Esophagus mucosa (tissue), 1 donor: ENCODE data around the gene SCARF2. TPM values are rescaled to one million over a fixed set of nuclear protein-coding genes. Genes with fewer than 3 reads are reported as not detected.
"Not testable (repeated sequence)": the region's sequence is repeated elsewhere in the genome, so short reads cannot be mapped to it uniquely, and the experiment has no call there.

ENCODE experiments used
- ATAC-seq: fragments of 200-7000 bp; cut with Tn5 transposase; one replicate; pipeline ENCODE4 v1.9.1; 2020
- total RNA-seq: library from RNA; stranded (reverse); gene quantifications from one replicate; pipeline ENCODE4 v1.2.4, GENCODE V29; 2023
- donor health status: DM: yes; HTN: yes; CAD: no.

SCARF2 gene, protein sequence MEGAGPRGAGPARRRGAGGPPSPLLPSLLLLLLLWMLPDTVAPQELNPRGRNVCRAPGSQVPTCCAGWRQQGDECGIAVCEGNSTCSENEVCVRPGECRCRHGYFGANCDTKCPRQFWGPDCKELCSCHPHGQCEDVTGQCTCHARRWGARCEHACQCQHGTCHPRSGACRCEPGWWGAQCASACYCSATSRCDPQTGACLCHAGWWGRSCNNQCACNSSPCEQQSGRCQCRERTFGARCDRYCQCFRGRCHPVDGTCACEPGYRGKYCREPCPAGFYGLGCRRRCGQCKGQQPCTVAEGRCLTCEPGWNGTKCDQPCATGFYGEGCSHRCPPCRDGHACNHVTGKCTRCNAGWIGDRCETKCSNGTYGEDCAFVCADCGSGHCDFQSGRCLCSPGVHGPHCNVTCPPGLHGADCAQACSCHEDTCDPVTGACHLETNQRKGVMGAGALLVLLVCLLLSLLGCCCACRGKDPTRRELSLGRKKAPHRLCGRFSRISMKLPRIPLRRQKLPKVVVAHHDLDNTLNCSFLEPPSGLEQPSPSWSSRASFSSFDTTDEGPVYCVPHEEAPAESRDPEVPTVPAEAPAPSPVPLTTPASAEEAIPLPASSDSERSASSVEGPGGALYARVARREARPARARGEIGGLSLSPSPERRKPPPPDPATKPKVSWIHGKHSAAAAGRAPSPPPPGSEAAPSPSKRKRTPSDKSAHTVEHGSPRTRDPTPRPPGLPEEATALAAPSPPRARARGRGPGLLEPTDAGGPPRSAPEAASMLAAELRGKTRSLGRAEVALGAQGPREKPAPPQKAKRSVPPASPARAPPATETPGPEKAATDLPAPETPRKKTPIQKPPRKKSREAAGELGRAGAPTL
- total RNA-seq, result 0.48 TPM

GRCh38 chr22:20437613-20438426 lies at the start of gene SCARF2:
Gene SCARF2, minus strand, starts transcription at chr22:20437825. Its CDS starts 71 bp downstream, at chr22:20437754.
- ATAC-seq, result no peak

- no peak for ATAC-seq
Observed at GRCh38 chr22:20486229-20486628, 48.6 kb upstream of the SCARF2 start.

DNA sequence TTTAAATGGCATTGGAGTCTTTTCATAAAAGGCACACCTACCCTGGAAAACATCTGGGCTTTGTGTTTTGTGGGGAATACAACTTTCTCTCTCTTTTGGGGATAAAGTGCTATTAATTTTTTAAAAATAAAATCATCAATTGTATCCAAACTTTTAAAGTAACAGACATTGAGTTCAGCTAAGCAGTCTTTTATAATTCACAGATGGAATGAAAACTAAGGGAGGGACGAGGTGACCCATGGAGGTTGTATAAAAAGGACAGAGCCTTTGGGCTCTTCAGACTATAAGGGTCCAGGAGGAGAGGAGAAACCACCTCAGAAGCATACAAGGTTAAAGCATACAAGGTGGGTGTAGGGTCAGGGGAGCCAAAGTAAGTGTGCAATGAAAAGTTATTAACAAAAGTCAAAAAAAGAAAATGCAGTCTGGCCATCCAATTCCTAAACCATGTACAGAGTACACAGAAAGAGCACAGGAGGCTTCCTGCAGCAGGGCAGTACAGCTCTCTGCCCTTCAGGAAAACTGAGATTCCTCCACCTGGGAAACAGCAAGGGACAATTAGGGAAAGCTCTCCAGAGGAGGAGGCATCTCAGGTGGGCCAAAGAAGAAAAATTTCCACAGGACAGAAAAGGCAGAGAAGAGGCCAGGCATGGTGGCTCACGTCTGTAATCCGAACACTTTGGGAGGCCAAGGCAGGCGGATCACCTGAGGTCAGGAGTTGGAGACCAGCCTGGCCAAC lies 47.5 kb upstream of the SCARF2 start:
- ATAC-seq, result no peak

DNA sequence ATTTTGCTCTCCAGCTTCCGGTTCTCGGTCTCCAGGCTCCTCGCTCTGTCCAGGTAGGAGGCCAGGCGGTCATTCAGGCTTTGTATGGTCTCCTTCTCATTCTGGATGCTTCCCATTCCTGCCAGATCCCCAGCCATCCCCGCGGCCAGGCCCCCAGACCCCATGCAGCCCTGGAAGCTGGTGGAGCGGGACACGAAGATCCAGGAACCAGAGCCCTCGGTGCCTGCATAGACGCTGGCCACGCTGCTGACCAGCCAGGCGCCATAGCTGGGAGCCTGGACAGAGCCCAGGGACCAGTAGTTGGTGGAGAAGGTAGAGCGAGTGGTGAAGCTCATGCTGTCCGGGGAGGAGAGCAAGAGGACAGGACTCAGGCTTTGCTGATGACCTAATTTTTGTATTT lies 46.1 kb upstream of the SCARF2 start:
- no peak for ATAC-seq

- not testable (repeated sequence) for ATAC-seq
Observed at GRCh38 chr22:20483143-20483506, 45.5 kb upstream of the SCARF2 start.

GRCh38 chr22:20479612-20480196 lies 42.1 kb upstream of the SCARF2 start:
- no peak for ATAC-seq

DNA sequence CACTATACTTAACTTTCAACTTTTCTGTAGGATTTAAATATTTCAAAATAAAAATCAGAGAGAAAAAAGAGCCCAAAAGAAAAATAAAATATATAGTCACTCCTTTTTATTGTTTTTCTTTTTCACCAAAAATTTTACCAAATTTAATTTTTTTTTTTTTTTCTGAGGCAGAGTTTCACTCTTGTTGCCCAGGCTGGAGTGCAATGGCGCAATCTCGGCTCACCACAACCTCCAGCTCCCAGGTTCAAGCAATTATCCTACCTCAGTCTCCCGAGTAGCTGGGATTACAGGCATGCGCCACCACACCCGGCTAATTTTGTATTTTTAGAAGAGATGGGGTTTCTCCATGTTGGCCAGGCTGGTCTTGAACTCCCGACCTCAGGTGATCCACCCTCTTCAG lies 40.4 kb upstream of the SCARF2 start:
- ATAC-seq, result not testable (repeated sequence)

DNA sequence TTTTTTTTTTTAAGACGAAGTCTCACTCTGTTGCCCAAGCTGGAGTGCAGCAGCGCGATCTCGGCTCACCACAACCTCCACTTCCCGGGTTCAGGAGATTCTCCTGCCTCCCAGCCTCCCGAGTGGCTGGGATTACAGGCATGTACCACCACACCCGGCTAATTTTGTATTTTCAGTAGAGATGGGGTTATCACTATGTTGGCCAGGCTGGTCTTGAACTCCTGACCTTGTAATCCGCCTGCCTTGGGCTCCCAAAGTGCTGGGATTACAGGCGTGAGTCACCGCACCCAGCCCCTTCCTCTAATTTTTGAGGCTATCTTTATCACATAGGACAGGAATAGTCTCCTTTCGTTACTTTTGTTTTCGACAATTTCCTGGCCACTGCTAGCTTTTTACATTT lies 37.9 kb upstream of the SCARF2 start:
- ATAC-seq, result not testable (repeated sequence)

- no peak for ATAC-seq
Observed at GRCh38 chr22:20475115-20475436, 37.5 kb upstream of the SCARF2 start.

DNA sequence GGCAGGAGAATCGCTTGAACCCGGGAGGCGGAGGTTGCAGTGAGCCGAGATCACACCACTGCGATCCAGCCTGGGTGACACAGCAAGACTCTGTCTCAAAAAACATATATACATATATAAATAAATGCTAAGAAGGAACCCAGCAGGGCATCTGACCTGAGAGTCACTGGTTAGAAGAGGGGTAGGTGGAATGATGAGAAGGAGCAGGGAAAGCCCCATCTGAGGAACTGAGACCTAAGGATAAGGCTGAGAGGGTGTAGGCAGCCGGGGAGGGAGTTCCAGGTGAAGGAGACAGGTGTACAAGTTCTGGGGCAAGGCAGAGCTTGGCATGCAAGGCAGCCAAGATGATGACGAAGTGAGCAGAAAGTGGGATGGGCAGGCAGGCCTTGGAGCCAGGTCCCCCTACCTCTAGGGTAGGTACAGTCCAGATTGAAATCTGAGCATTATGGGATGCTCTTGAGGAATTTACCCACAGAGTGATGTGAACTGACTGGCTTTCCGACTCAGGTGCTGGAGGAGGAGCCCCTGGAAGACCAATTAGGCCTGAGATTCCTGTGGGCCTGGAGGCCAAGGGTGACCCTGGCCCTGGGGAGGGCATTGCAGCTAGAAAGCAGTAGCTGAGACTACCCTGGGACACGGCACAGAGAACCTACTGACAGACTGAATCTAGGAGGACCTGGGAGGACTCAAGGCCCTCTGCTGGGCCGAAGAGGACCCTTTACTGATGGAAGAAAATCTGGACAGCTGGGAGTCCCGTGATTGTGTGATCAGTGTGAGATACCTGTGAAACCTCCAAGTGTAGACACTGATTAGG lies 35.2 kb upstream of the SCARF2 start:
- ATAC-seq, result no peak

DNA sequence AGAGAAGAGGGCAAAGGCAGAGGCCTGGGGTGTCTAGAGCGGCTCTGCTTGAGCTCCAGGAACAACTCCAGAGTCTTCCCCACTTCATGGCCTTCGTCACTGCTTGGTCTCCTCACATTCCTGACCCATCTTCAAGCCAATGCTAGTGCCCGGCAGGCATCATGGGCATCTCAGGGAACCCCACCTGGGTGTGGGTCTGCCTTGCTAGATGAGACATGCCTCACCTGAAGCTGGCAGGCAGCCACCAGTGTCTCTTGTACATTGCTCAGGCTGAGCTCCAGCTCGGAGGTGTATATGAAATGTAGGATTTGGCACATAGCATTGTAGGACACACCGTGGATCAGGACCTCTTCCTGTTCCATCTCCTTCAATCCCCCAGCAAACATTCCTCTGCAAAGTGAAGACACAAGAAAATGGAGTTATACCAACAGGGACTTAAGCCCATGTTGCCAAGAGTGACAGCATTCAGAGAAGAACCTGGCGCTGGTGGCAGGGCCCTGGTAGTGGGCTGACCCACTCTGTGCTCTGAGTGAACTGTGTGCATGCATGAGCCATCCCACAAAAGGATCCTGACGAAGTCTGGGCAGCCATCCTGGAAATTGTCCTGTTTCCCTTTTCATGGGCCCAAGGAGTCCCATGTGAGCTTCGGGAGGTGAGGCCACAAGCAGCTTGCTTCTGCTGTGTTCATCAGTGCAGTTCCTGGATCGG lies 33.7 kb upstream of the SCARF2 start:
- no peak for ATAC-seq

DNA sequence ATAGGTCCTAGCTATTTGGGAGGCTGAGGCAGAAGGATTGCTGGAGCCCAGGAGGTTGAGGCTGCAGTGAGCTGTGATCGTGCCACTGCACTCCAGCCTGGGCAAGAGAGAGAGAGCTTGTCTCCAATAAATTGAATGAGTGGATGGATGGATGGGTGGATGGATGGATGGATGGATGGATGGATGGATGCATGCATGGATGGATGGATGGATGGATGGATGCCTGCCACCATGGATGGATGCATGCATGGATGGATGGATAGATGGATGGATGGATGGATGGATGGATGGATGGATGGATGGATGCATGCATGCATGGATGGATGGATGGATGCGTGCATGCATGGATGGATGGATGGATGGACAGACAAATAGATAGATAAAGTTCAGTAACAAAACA lies 32.9 kb upstream of the SCARF2 start:
- not testable (repeated sequence) for ATAC-seq

DNA sequence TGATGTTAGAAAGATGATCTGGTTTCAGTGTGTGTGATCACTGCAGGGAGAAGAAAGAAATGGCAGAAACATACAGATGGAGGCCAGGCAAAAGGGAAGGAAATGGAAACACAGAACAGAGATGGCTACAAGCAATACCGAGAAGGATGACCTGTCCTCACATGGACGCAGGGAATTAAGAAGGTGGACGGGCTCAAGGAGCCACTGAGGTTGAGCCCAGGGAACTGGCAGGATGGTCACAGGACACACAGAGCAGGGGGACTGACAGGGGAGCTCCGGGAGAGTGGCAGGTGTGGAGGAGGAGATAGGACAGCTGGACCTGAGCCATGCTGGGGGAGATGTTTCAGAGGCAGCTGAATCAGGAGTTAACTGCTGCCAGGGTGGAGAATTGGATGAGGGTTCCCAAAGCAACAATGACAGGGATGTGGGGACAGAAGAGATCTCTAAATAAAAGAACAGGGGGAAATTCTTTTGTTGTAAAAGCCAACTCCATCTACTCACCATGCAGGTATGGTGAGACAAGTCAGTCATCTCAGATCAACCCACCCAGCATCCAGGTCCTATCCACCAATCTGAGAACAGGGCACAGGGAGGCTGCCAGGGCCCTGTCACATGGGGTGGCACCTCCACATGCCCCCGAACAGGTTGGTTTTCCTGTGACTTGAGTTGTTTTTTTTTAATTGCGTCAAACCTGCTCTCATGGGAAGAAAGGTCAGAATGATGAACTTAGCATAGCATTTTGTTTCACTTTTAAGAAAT lies 31.7 kb upstream of the SCARF2 start:
- ATAC-seq, result no peak

- no peak for ATAC-seq
Observed at GRCh38 chr22:20466659-20467379, 29.2 kb upstream of the SCARF2 start.

- ATAC-seq, result no peak
Observed at GRCh38 chr22:20465759-20466077, 28.1 kb upstream of the SCARF2 start.

DNA sequence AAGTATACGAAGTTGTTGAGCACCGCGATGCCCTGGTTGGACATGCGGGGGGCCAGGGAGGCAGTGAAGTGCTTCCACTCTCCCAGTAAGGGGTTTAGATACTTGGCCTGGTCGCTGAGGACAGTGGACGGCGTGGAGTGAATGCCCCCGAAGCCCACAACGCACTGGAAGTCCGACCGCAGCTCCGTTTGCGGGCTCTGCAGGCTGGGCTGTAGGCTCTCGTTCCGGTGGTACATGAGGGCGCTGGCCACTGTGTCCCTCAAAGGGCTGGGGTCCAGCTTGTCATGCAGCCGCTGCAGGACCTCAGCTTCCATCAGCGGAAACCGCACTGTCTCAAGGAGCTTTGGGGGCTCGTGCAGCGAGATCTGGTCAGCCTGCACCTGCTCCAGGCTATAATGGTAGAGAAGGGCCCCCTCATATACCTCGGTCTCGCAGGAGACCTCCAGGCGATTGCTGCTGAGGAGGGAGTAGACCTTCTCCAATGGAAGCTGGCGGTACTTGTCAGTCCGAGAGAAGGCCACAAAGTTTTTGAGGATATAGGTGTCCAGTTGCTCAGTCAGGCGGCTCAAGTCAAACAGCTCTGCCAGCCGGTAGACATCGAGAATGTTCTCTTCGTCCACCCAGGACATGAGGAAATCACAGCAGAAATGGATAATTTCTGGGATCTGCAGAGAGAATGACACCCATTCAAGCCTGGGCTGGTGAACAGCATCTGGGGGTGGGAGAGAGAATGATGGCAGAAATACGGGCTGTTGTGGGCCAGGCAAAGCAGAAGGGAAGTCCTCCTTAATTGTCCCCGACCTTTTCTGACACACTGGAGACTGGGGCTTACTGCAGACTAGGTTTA lies 27.5 kb upstream of the SCARF2 start:
- no peak for ATAC-seq

- peak; percentile 53 for ATAC-seq
Observed at GRCh38 chr22:20464096-20464614, 26.5 kb upstream of the SCARF2 start.
